ENCODE data around the gene ASPN.

ASPN gene

DNA sequence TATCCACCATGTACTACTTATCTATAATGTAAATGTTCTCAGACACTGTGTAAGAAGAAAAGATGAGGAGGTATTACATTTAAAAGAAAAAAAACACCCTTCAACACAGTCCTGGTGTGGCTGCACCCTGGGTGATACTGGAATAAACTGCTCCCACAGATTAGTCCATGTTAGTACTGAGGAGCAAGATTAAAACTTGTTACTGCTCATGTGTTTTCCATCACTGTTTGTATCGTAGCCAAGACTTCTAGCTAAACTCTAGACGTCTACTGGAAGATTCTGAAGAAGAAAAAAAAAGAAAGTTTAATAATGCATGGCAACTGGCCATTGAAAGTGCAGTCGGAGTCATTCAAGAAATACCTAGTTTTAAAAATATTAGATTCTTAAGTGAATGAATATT, at the start of gene ASPN:
Gene ASPN, minus strand, starts transcription at position 178 of the 400 bp plus-strand sequence.
- no peak for DNase-seq

DNA sequence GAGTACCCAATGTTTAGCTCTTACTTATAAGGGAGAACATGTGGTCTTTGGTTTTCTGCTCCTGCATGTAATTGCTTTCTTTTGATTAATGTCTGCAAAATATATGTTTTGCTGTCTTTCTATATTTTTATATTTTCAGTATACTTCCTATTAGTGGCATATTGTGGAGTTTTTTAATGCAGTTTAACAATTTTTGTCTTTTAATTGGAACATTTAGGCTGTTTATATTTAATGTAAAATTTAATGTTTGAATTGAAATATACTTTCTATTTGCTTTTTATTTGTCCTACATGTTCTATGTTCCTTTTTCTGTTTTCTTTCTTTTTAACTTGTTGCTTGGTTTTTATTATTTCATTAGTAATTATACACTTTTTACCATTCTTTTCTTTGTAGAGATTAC, 48.6 kb upstream of the ASPN start:
- DNase-seq = no peak

DNA sequence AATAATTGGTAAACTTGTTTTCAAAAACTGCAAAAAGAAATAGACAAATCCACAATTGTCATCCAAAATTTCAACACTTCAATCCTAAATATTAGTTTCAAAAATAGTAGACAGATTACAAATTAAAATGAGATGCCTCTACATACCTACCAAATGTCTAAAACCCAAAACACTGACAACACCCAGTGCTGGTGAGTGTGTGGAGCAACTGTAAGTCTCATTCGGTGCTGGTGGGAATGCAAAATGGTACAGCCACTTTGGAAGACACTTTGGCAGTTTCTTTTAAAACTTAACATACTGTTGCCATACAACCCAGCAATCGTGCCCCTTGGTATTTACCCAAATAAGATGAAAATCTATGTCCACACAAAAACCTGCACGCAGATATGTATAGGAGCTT, 46.8 kb upstream of the ASPN start:
- no peak for DNase-seq

GRCh38 chr9:92528522-92528849, 46.2 kb upstream of the ASPN start:
- no peak for DNase-seq

DNA sequence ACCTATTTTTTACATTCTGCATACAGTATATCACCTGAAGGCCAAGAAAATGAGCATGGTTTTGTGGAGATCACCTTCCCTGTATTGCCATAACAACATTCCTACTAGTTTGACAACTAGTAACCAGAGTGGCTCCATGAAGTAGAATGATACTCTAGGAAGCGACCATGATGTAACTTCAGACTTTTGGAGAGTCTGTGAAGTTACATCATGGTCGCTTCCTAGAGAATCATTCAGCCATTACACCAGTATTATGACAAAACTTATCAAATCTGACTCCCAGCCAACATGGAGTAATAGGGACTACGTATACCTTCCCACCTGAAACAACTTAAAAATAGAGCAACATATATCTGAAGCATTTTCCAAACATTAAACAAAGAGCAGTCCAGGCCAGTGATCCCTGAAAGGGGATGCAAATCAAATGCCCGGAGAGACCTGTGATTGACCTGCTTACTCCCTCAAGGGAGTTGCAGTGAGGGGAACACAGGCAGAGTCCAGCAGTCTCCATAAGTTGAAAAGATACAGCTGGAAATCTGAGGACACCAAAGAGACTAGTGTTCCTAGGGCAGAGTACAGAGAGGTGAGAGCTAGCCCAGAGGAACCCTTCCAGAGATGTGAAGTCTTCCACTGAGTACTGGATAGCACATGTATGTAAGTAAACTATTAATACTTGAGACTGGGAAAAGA, 45.7 kb upstream of the ASPN start:
- DNase-seq = no peak

DNA sequence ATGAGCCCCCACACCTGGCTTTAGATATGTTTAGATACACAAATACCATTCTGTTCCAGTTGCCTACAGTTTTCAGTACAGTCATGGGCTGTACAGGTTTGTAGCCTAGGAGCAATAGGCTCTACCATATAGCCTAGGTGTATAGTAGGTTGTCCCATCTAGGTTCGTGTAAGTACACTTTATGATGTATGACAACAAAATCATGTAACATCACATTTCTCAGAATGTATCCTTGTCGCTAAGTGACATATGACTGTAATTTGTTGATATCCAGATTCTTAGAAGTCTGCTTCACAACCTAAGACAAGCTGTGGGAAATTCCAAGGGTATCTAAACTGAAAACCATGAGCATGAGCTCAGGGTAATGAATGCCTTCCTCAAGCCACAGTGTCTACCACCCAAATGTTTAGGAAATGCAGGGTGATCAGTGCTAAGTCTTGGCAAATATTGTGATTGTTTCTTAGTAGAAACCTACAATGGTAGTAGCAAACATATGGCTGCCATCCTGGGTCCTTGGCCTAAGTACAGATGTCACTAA, 45.1 kb upstream of the ASPN start:
- no peak for DNase-seq

GRCh38 chr9:92525306-92525705, 43.0 kb upstream of the ASPN start:
- DNase-seq = no peak

DNA sequence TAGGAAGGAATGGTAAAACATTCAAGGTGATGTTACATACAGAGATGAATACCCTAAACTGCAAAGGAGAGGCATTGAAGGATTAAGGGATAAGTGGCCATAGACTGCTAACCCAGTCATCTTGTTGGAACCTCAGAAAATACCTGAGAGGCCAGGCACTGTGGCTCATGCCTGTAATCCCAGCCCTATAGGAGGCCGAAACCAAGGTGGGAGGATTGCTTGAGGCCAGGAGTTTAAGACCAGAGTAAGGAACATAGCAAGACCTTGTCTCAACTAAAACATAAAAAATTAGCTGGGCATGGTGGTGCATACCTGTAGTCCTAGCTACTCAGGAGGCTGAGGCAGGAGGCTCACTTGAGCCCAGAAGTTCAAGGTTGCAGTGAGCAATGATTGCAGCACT, 42.6 kb upstream of the ASPN start:
- no peak for DNase-seq

GRCh38 chr9:92522983-92523970, 41.0 kb upstream of the ASPN start:
- DNase-seq = no peak

DNA sequence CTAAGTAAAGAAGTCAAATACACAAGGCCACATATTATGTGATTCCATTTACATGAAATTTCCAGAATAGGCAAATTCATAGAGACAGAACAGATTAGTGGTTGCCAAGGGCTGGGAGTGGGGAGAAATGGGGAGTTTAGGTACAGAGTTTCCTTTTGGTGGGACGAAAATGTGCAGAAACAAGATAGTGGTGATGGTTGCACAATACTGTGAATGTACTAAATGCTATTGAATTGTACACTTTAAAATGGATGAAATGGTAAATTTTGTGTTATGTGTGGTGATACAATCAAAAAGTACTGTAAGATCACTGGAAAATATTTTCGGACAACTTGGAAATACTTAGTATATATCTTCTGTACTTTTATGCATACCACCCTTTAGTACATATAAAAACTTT, 38.5 kb upstream of the ASPN start:
- no peak for DNase-seq

DNA sequence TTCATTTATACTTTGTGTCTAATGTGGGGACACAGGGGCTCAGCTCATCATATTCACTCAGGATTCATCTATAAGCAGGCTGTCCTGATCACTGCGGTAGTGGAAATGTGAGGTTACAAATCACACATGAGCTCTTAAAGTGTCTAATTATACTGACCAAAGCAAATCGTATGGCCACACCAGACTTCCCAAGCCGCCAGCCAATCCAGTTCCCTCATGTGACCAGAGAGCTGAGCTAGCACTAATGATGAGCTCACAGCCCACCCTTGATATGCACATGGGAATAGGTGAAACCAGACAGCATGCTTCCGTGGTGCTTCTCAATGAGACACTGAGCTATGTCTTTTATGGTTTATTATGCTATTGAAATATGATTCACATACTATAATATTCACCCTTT, 35.9 kb upstream of the ASPN start:
- no peak for DNase-seq

GRCh38 chr9:92517046-92517445, 34.7 kb upstream of the ASPN start:
- no peak for DNase-seq

- no peak for DNase-seq
Measured at GRCh38 chr9:92516521-92516920, 34.2 kb upstream of the ASPN start.

DNA sequence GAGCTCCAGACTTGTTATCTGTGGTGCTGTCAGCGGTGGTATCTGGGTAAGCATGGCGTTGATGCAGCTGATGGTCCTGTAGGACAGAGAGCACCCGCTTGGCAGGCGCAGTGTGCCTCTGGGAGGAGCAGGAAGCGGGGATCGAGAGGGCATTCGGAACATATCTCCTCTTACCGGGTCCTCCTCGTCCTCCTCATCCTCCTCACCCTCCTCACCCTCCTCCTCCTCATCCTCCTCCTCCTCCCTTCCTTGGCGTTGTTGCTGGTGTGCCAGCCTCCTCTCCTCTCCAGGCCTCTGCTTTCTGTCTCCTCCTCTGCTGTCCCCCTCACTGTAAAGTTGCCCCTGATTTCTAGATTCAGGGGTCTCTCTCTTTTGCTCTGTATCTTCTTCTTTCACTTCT, 32.3 kb upstream of the ASPN start:
- no peak for DNase-seq

DNA sequence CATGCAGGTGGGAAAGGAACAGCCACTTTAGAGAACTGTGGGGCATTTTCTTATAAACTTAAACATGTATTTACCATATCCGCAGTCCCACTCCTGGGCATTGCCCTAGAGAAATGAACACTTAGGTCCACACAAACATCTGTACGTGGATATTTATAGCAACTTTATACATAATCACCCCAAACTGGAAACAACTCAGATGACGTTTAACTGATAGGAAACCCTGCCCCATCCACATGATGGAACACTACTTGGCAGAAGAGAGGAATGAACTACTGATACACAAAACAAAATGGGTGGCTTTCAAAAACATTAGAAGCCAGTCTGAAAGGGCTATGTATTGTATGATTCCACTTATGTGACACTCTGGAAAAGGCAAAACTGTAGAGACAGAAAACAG, 31.0 kb upstream of the ASPN start:
- DNase-seq = no peak

GRCh38 chr9:92512622-92513021, 30.3 kb upstream of the ASPN start:
- DNase-seq = no peak

DNA sequence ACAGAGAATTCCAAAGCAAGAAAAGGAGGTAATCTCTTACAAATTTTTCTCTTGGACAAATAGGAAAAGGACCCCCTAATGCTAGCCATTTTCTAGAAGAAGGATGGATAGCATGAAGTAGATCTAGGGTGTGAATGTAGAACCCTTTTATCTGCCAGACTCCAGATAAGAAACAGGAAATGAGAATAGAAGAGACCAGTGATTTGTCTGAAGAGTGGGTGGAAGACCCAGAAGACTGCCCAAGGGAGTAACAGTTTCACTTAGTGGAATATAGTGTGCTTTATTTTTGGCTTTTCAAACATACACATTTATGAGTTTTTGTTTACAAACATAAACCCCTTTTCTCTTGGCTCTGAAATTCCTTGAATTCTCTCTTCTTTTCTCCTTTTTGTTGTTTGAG, 28.4 kb upstream of the ASPN start:
- no peak for DNase-seq

DNA sequence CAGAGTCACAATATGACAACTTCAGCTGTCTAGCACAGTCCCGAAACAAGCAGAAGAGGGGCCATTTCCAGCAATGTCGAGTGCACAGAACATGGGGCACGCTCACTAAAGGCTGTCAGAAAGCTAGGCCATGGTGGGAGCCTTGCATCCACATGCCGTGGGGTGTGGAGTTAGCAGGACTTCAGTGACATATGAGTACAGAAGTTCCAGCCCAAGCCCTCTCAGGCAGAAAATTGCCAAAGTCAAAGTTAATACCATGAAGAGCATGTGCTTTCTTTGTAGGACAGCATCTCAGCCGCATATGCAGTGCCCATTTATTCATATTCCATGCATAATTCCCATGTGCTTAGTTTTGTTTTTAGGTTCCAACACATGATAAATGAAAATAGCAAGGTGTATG, 26.7 kb upstream of the ASPN start:
- DNase-seq = no peak

DNA sequence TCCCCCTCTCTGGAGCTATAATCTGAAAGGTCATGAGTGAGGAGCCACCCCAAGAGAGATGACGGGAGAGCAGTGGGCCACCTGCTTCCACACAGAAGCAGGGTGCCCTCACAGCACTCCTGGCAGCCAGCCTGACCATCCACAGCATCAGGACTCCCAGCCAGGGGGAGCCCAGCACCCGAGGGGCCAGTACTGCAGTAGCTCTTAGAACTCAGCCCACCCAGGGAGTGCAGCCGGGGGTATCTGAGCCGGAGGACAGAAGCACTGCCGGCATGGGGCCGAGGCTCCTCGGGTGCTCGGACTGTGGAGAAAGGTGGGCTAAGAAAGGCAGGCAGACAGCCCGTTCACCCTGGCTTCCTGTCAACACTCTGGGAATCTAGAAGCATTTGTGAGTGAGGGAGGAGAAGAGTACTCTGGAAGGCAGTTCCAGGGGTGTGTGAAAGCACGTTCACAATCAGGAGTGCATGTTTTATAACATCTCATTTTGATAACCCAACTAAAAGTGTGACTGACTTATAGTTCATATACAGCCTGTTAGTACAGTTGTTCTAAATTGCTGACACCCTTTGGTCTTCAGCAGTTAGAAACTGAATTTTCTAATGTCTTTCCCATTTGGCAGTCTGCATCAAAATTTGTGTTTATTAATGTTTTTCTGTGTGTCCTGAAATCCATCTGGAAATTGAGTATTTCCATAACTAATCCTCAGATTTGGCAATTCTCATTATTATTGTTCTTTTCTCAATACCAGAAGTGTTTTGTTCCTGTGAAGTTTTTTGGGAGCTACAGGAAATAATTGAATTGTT, 25.9 kb upstream of the ASPN start:
- no peak for DNase-seq

DNA sequence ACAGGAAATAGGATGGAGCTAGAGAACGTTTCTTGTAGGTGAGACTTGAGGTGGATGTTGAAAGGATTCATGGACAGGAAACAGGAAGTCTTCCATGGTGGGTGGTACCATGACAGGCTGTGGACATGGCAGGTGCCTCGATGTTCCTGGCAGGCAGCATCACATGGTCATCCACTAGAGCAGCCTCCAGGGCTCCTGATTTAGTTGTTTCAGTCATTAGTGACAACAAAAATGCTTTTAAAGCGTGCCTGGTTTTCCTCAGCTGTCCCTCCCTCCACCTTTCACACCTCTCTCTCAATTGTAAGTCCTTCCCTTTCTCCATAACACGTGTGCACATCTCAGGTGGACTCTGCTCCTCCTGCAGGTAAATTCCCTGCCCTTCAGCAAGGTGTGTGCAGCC, 25.2 kb upstream of the ASPN start:
- no peak for DNase-seq

- no peak for DNase-seq
Measured at GRCh38 chr9:92507005-92507404, 24.7 kb upstream of the ASPN start.

DNA sequence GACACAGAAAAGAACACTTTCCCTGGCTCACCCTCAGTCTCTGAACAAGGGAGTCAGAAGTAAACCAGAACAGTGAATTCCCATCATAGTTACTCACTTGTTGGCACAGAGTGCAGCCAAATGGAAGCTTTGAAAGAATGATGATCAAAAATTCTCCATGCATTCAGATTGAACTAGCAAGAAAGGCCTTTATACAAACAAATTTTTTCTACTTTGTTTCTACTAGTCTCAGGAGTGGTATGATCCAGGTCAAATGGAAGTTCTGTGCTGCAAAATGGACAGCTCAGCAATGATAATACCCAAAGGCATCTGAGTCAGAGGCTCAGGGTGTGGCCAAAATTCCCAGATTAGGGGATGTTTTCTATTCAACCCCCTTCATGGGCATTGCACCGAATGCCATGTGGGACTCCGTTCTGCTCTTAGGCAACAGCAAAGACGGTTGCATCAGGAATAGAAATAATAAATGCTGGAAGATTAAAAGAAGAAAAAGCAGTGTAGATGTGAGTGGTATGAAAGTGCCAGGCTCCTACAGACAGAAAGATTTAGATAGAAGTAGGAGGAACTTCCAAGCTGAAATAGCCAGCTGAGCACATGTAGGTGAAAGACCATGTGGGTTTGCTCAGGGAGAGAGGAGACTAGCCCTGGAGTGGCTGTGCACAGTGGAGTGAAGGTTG, 24.0 kb upstream of the ASPN start:
- no peak for DNase-seq

GRCh38 chr9:92504881-92505280, 22.6 kb upstream of the ASPN start:
- no peak for DNase-seq
